HL-60/S4 treated with retinoic acid at 250 ng/mL for 4 days and 3 days (cell line): ENCODE data around the gene RFC2.

Experiments used
- in situ Hi-C: fragments of 300-500 bp; cut with MboI; formaldehyde crosslinking; loops from 2 replicates; pipeline ENCODE4 v1.7.0; 2022; ENCODE audit warnings: low sequenced_read_pairs

RFC2 gene

GRCh38 chr7:74254129-74254857 lies at the start of gene RFC2:
Gene RFC2 (minus strand): TSS chr7:74254399. CDS start chr7:74254383, 16 bp downstream.
- in situ Hi-C loops = no loop called here

GRCh38 chr7:74302745-74303221 lies 48.6 kb upstream of the RFC2 start:
- in situ Hi-C loops = no loop called here

- in situ Hi-C loops = no loop called here
Observed at GRCh38 chr7:74300926-74301325, 46.7 kb upstream of the RFC2 start.

GRCh38 chr7:74299401-74299800 lies 45.2 kb upstream of the RFC2 start:
- in situ Hi-C loops = no loop called here

GRCh38 chr7:74297516-74298233 lies 43.5 kb upstream of the RFC2 start:
- in situ Hi-C loops = no loop called here

GRCh38 chr7:74294191-74294998 lies 40.2 kb upstream of the RFC2 start:
- in situ Hi-C loops = no loop called here

- in situ Hi-C loops = no loop called here
Observed at GRCh38 chr7:74293577-74293908, 39.3 kb upstream of the RFC2 start.

GRCh38 chr7:74292757-74293576 lies 38.8 kb upstream of the RFC2 start:
- in situ Hi-C loops = no loop called here

GRCh38 chr7:74291535-74291934 lies 37.3 kb upstream of the RFC2 start:
- in situ Hi-C loops = no loop called here

- in situ Hi-C loops = no loop called here
Observed at GRCh38 chr7:74290981-74291441, 36.8 kb upstream of the RFC2 start.

GRCh38 chr7:74290553-74290950 lies 36.4 kb upstream of the RFC2 start:
- in situ Hi-C loops = no loop called here

GRCh38 chr7:74289659-74290552 lies 35.7 kb upstream of the RFC2 start:
- in situ Hi-C loops = no loop called here

- in situ Hi-C loops = no loop called here
Observed at GRCh38 chr7:74289018-74289658, 34.9 kb upstream of the RFC2 start, which contains the start of gene CLIP2. Gene CLIP2 (plus strand): TSS chr7:74289407. CDS start chr7:74317547, 28,140 bp downstream.

- in situ Hi-C loops = no loop called here
Observed at GRCh38 chr7:74288034-74288881, 34.1 kb upstream of the RFC2 start.

- in situ Hi-C loops = no loop called here
Observed at GRCh38 chr7:74287303-74288033, 33.3 kb upstream of the RFC2 start.

GRCh38 chr7:74286131-74286530 lies 31.9 kb upstream of the RFC2 start:
- in situ Hi-C loops = no loop called here

- in situ Hi-C loops = no loop called here
Observed at GRCh38 chr7:74284781-74285259, 30.6 kb upstream of the RFC2 start.
